Testis (tissue), 3 donors: ENCODE data around the gene ITPKB. TPM values are rescaled to one million over a fixed set of nuclear protein-coding genes. Genes with fewer than 3 reads are reported as not detected.
"Not testable (repeated sequence)": the region's sequence is repeated elsewhere in the genome, so short reads cannot be mapped to it uniquely, and the experiment has no call there.

Source experiments
- DNase-seq: peaks from one replicate; pipeline ENCODE4 v3.0.0-alpha.2; 2019
- H3K27ac ChIP-seq, 2 donors: fragments of 200-600 bp; sonication (generic); one replicate each; pipeline ENCODE4 v1.5.1; 2019
- H3K27me3 ChIP-seq: fragments of 200-600 bp; sonication (generic); one replicate; pipeline ENCODE4 v1.5.1; 2019
- H3K36me3 ChIP-seq: fragments of 200-600 bp; sonication (generic); one replicate; pipeline ENCODE4 v1.5.1; 2017; ENCODE audit warnings: low read depth; ENCODE audit errors: missing control alignments
- H3K4me1 ChIP-seq: fragments of 200-600 bp; sonication (generic); one replicate; pipeline ENCODE4 v1.5.1; 2019
- H3K4me3 ChIP-seq, 2 donors: fragments of 200-600 bp; sonication (generic); one replicate each; pipeline ENCODE4 v1.5.1; 2017 to 2019
- H3K9me3 ChIP-seq: fragments of 200-600 bp; sonication (generic); one replicate; pipeline ENCODE4 v1.5.1; 2017
- CTCF ChIP-seq, 3 experiments: fragments of 450-650 bp in 2 of 3; fragments of 200-600 bp in 1 of 3; sonication (generic) in 1 of 3; IDR thresholded peaks; one replicate each; pipeline ENCODE4 v1.5.1; 2016 to 2019; ENCODE audit warnings: antibody characterized with exemption in 3 of 3, mild to moderate bottlenecking in 2 of 3, moderate library complexity in 1 of 3
- POLR2A ChIP-seq: fragments of 450-650 bp; IDR thresholded peaks from one replicate; pipeline ENCODE4 v1.6.1; 2017; ENCODE audit warnings: antibody characterized with exemption, mild to moderate bottlenecking, moderate library complexity
- WGBS, 2 donors: methylation state at CpG; one replicate each; pipeline ENCODE4 v1.1.5; 2018; 5-methylcytosine and 5-hydroxymethylcytosine counted together
- intact Hi-C: fragments of 100-400 bp; cut with DNase I; formaldehyde crosslinking; loops from one replicate; pipeline ENCODE4 v1.15.1; 2023; ENCODE audit warnings: low total_unique reads
- polyA plus RNA-seq: library from polyadenylated mRNA; stranded (reverse); fragments of 350-450 nt; fragmentation: Illumina TruSeq; extraction: RNeasy Lipid Tissue Mini Kit (QIAGEN cat#74804); gene quantifications from one replicate; pipeline ENCODE4 v1.2.3, GENCODE V29; 2014; ENCODE audit warnings: low read depth, low replicate concordance; ENCODE audit not compliant: insufficient read depth
- total RNA-seq, 2 donors: library from RNA; depleted of rRNA; stranded (reverse); fragments of >200 nt; gene quantifications; one replicate each; pipeline ENCODE4 v1.2.3, GENCODE V29; 2016

ITPKB gene
- total and polyA plus RNA-seq, 3 donors from 2014 or later: 11.4 to 18.0 (median 13.5) TPM

GRCh38 chr1:226615876-226616275 is 123.2 kb downstream of the ITPKB start:
- H3K36me3 ChIP-seq: no peaks in the 10 kb centered on the region
- no peak for TF ChIP-seq CTCF (IDR thresholded peaks at IDR 0.05)
- TF ChIP-seq POLR2A: no peak
- 46 to 87% methylated on average over 9 of the region's 9 CpGs for WGBS, 2 donors
- no peak overlapping the region for H3K27ac ChIP-seq
- intact Hi-C loops: no loop called here
- no peak overlapping the region for H3K4me3 ChIP-seq
- no peaks in the 10 kb centered on the region for H3K9me3 ChIP-seq
- DNase-seq: no peak
- no peaks in the 10 kb centered on the region for H3K4me1 ChIP-seq
- H3K27me3 ChIP-seq: no peaks in the 10 kb centered on the region

- intact Hi-C loops, H3K4me3 ChIP-seq, H3K27me3 ChIP-seq, H3K4me1 ChIP-seq, H3K36me3 ChIP-seq, H3K27ac ChIP-seq, DNase-seq, H3K9me3 ChIP-seq: not testable (repeated sequence)
- WGBS, 2 donors: 82 to 84% methylated on average over 6 of the region's 6 CpGs
These were observed 127.1 kb downstream of the ITPKB start for GRCh38 chr1:226611980-226612379.

- Histone ChIP-seq H3K4me1 (peaks cover 10% of the 10 kb centered on the region), H3K36me3 (no peaks in the 10 kb centered on the region), H3K27ac (no peak overlapping the region), H3K9me3 (no peaks in the 10 kb centered on the region), H3K27me3 (no peaks in the 10 kb centered on the region), H3K4me3 (no peak overlapping the region)
- no peak for DNase-seq
- no peak for TF ChIP-seq CTCF (IDR thresholded peaks at IDR 0.05)
- no peak for TF ChIP-seq POLR2A
- 62% methylated on average over 6 to 8 of the region's 8 CpGs for WGBS, 2 donors
- intact Hi-C loops: no loop called here
These were observed 127.8 kb downstream of the ITPKB start for GRCh38 chr1:226611301-226611700.

- WGBS, 2 donors: 84 to 90% methylated on average over 7 of the region's 7 CpGs
- Histone ChIP-seq H3K36me3 (no peaks in the 10 kb centered on the region), H3K9me3 (no peaks in the 10 kb centered on the region), H3K4me3 (no peak overlapping the region), H3K4me1 (peaks cover 14% of the 10 kb centered on the region), H3K27ac (no peak overlapping the region), H3K27me3 (no peaks in the 10 kb centered on the region)
- no peak for DNase-seq
- TF ChIP-seq POLR2A (no peak), CTCF (IDR thresholded peaks at IDR 0.05) (no peak)
- intact Hi-C loops: no loop called here
These were observed 128.4 kb downstream of the ITPKB start for GRCh38 chr1:226610671-226611070.

GRCh38 chr1:226609836-226610455 is 129.1 kb downstream of the ITPKB start:
- TF ChIP-seq POLR2A: no peak
- no peak for TF ChIP-seq CTCF (IDR thresholded peaks at IDR 0.05)
- 68 to 70% methylated on average over 10 to 11 of the region's 11 CpGs for WGBS, 2 donors
- H3K27ac ChIP-seq: no peak overlapping the region

More at GRCh38 chr1:226609836-226610455, 129.1 kb downstream of the ITPKB start:
- Histone ChIP-seq H3K4me3 (no peak overlapping the region), H3K36me3 (no peaks in the 10 kb centered on the region), H3K4me1 (peaks cover 16% of the 10 kb centered on the region), H3K9me3 (no peaks in the 10 kb centered on the region), H3K27me3 (no peaks in the 10 kb centered on the region)
- intact Hi-C loops: no loop called here
- DNase-seq: peak; percentile 54
